Cardiac muscle cell (in vitro differentiated cells and primary cell): ENCODE measurements around the gene MYO1H. TPM values are rescaled to one million over a fixed set of nuclear protein-coding genes. Genes with fewer than 3 reads are reported as not detected.

Source experiments
- DNase-seq, 2 donors: peaks; one replicate each; pipeline versions ENCODE4 v3.0.0 to v3.0.0-alpha.2; 2010 to 2017; ENCODE audit warnings: low read depth in 1 of 2, low spot score in 1 of 2
- H3K27ac ChIP-seq: fragments of 200-600 bp; sonication (generic); 2 replicates; pipeline ENCODE4 v1.5.1; 2016
- H3K27me3 ChIP-seq: fragments of 200-600 bp; sonication (generic); 2 replicates; pipeline ENCODE4 v1.6.0; 2016; ENCODE audit warnings: control low read depth
- H3K36me3 ChIP-seq: fragments of 200-600 bp; sonication (generic); 2 replicates; pipeline ENCODE4 v1.5.1; 2016; ENCODE audit warnings: control low read depth
- H3K4me1 ChIP-seq: fragments of 200-600 bp; sonication (generic); 2 replicates; pipeline ENCODE4 v1.8.1; 2017; ENCODE audit warnings: low read depth, mild to moderate bottlenecking, mixed run types
- H3K4me3 ChIP-seq: fragments of 200-600 bp; sonication (generic); 2 replicates; pipeline ENCODE4 v1.5.1; 2016; ENCODE audit warnings: mild to moderate bottlenecking
- H3K9me3 ChIP-seq: fragments of 200-600 bp; sonication (generic); 2 replicates; pipeline ENCODE4 v1.5.1; 2017; ENCODE audit warnings: low read depth, mild to moderate bottlenecking, control low read depth
- polyA plus RNA-seq: library from polyadenylated mRNA; unstranded; fragments of >200 nt; fragmentation: Nextera tagmentation; extraction: Ambion mirVana; gene quantifications from 2 replicates; pipeline ENCODE4 v1.2.1, GENCODE V29; 2016
- total RNA-seq: library from RNA; depleted of rRNA; stranded (reverse); fragments of >200 nt; gene quantifications from 2 replicates; pipeline ENCODE4 v1.2.3, GENCODE V29; 2016
- TF ChIP-seq, protein P1 (sequence below): IDR thresholded peaks from 2 replicates; pipeline ENCODE4 v1.5.1; 2012; ENCODE audit warnings: low read depth, mild to moderate bottlenecking, low read length

The MYO1H gene
- total and polyA plus RNA-seq, 2 experiments from 2014 or later, result not detected

DNA sequence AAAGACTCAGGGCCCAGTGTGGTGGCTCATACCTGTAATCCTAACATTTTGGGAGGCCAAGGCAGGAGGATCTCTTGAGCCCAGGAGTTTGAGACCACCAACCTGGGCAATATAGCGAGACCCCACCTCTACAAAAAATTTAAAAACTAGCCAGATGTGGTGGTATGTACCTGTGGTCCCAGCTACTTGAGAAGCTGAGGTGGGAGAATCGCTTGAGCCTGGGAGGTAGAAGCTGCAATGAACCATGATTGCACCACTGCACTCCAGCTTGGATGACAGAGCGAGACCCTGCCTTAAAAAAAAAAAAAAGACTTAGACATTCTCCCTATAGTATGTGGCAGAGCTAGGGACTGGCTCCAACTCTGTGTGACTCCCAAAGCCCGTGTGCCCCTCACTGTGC is 132.7 kb downstream of the MYO1H start:
- TF ChIP-seq, protein P1, sequence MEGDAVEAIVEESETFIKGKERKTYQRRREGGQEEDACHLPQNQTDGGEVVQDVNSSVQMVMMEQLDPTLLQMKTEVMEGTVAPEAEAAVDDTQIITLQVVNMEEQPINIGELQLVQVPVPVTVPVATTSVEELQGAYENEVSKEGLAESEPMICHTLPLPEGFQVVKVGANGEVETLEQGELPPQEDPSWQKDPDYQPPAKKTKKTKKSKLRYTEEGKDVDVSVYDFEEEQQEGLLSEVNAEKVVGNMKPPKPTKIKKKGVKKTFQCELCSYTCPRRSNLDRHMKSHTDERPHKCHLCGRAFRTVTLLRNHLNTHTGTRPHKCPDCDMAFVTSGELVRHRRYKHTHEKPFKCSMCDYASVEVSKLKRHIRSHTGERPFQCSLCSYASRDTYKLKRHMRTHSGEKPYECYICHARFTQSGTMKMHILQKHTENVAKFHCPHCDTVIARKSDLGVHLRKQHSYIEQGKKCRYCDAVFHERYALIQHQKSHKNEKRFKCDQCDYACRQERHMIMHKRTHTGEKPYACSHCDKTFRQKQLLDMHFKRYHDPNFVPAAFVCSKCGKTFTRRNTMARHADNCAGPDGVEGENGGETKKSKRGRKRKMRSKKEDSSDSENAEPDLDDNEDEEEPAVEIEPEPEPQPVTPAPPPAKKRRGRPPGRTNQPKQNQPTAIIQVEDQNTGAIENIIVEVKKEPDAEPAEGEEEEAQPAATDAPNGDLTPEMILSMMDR, result no peak
- H3K27me3 ChIP-seq, result no peaks in the 10 kb centered on the region
- no peak overlapping the region for H3K4me3 ChIP-seq
- DNase-seq, result no peak
- no peak overlapping the region for H3K27ac ChIP-seq
- peaks cover 18% of the 10 kb centered on the region for H3K36me3 ChIP-seq
- no peaks in the 10 kb centered on the region for H3K9me3 ChIP-seq
- peaks cover 16% of the 10 kb centered on the region for H3K4me1 ChIP-seq

- TF ChIP-seq, protein P1, result no peak
- Histone ChIP-seq H3K4me3 (no peak overlapping the region), H3K4me1 (peaks cover 6% of the 10 kb centered on the region), H3K27me3 (no peaks in the 10 kb centered on the region), H3K27ac (no peak overlapping the region), H3K36me3 (peaks cover 33% of the 10 kb centered on the region), H3K9me3 (no peaks in the 10 kb centered on the region)
- no peak for DNase-seq
These were observed 134.2 kb downstream of the MYO1H start for GRCh38 chr12:109481863-109482262.

DNA sequence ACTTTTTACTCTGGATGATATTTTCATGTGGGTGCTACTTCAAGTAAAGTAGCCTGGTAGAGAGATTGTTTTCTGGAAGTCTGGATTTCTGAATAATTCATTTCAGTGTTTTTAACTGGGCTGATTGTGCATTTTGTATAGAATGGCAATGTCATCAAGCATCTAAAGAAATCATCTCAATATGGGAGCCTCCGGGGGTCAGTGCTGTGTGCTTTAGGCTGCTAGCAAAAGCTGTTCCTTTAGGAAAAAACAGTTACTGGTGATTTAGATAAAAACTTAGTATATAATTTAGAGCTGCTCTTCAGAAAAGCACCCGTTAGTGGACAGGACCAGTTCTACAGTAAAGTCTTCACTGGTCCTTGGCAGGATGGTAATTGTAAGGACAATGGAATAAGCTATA is 134.8 kb downstream of the MYO1H start:
- Histone ChIP-seq H3K27ac (no peak overlapping the region), H3K27me3 (no peaks in the 10 kb centered on the region), H3K9me3 (no peaks in the 10 kb centered on the region), H3K4me1 (peaks cover 6% of the 10 kb centered on the region), H3K4me3 (no peak overlapping the region), H3K36me3 (peaks cover 38% of the 10 kb centered on the region)
- TF ChIP-seq, protein P1, result no peak
- DNase-seq, result no peak

GRCh38 chr12:109482894-109483293 is 135.2 kb downstream of the MYO1H start:
- no peak for DNase-seq
- Histone ChIP-seq H3K9me3 (no peaks in the 10 kb centered on the region), H3K27me3 (no peaks in the 10 kb centered on the region), H3K4me1 (peaks cover 6% of the 10 kb centered on the region), H3K4me3 (no peak overlapping the region), H3K36me3 (peaks cover 42% of the 10 kb centered on the region), H3K27ac (no peak overlapping the region)
- TF ChIP-seq, protein P1, result no peak

DNA sequence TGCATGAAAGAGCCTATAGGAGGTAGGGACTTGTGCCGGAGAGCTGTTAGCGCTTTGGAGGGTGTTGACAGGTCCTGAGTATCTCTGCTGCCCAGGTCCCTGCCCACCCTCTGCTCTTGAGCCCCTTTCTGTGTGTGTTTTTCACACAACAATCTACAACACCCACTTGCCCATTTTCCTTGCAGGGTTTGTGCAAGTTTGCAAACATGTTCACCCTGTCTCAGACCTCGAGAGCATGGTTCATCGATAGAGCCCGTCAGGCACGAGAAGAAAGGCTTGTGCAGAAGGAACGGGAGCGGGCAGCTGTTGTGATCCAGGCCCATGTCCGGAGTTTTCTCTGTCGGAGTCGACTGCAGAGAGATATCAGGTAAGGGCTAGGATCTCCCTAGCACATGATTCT is 135.6 kb downstream of the MYO1H start:
- Histone ChIP-seq H3K36me3 (peaks cover 47% of the 10 kb centered on the region), H3K9me3 (no peaks in the 10 kb centered on the region), H3K27ac (no peak overlapping the region), H3K27me3 (no peaks in the 10 kb centered on the region), H3K4me3 (no peak overlapping the region), H3K4me1 (peaks cover 4% of the 10 kb centered on the region)
- TF ChIP-seq, protein P1, result no peak
- no peak for DNase-seq

- no peaks in the 10 kb centered on the region for H3K9me3 ChIP-seq
- peaks cover 60% of the 10 kb centered on the region for H3K36me3 ChIP-seq
- no peak for DNase-seq
- no peaks in the 10 kb centered on the region for H3K27me3 ChIP-seq
- H3K4me1 ChIP-seq, result no peaks in the 10 kb centered on the region
- H3K27ac ChIP-seq, result no peak overlapping the region
- no peak overlapping the region for H3K4me3 ChIP-seq
- TF ChIP-seq, protein P1, result no peak
These were observed 137.5 kb downstream of the MYO1H start for GRCh38 chr12:109485201-109485600.
